Thyroid gland (tissue), 4 donors: ENCODE data around the gene CACNA1E. TPM values are rescaled to one million over a fixed set of nuclear protein-coding genes. Genes with fewer than 3 reads are reported as not detected.

Experiments used
- DNase-seq, 2 donors: peaks; one replicate each; pipeline ENCODE4 v3.0.0-alpha.2; 2019
- H3K27ac ChIP-seq, 3 donors: fragments of 200-600 bp; sonication (generic); 1 replicate in 2 of 3; 2 replicates in 1 of 3; pipeline ENCODE4 v1.5.1; 2016 to 2019; ENCODE audit warnings: mild to moderate bottlenecking in 1 of 3, moderate library complexity in 1 of 3
- H3K27me3 ChIP-seq: fragments of 200-600 bp; sonication (generic); one replicate; pipeline ENCODE4 v1.5.1; 2019
- H3K36me3 ChIP-seq, 2 donors: fragments of 200-600 bp; sonication (generic); one replicate each; pipeline ENCODE4 v1.5.1; 2016 to 2019
- H3K4me1 ChIP-seq, 2 donors: fragments of 200-600 bp; sonication (generic); one replicate each; pipeline ENCODE4 v1.5.1; 2017 to 2019
- H3K4me3 ChIP-seq, 3 donors: fragments of 200-600 bp; sonication (generic); replicated peaks in 1 of 3; 1 replicate in 2 of 3; 2 replicates in 1 of 3; pipeline ENCODE4 v1.5.1; 2016; ENCODE audit warnings: mild to moderate bottlenecking in 1 of 3
- H3K9me3 ChIP-seq: fragments of 200-600 bp; sonication (generic); one replicate; pipeline ENCODE4 v1.5.1; 2017
- POLR2A ChIP-seq, 2 donors: fragments of 450-650 bp; IDR thresholded peaks; one replicate each; pipeline ENCODE4 v1.6.1; 2017; ENCODE audit warnings: antibody characterized with exemption in 2 of 2, mild to moderate bottlenecking in 2 of 2, moderate library complexity in 1 of 2
- WGBS, 2 donors: methylation state at CpG; one replicate each; pipeline ENCODE4 v1.1.5; 2017; 5-methylcytosine and 5-hydroxymethylcytosine counted together
- intact Hi-C: fragments of 100-400 bp; cut with DNase I; formaldehyde crosslinking; loops from one replicate; pipeline ENCODE4 v1.15.1; 2023
- total RNA-seq, 4 donors: library from RNA; depleted of rRNA; stranded (reverse); fragments of >200 nt; gene quantifications; one replicate each; pipeline ENCODE4 v1.2.3, GENCODE V29; 2016
- TF ChIP-seq, protein P1 (sequence below), 6 experiments: fragments of 200-600 bp in 3 of 6; fragments of 450-650 bp in 3 of 6; sonication (generic) in 3 of 6; IDR thresholded peaks; one replicate each; pipeline ENCODE4 v1.5.1; 2016 to 2019; ENCODE audit warnings: antibody characterized with exemption in 6 of 6, mild to moderate bottlenecking in 2 of 6, inconsistent platforms in 1 of 6, moderate library complexity in 1 of 6

The CACNA1E gene
- total RNA-seq, 4 donors from 2014 or later = under 0.01 to 0.46 (median 0.15) TPM

DNA sequence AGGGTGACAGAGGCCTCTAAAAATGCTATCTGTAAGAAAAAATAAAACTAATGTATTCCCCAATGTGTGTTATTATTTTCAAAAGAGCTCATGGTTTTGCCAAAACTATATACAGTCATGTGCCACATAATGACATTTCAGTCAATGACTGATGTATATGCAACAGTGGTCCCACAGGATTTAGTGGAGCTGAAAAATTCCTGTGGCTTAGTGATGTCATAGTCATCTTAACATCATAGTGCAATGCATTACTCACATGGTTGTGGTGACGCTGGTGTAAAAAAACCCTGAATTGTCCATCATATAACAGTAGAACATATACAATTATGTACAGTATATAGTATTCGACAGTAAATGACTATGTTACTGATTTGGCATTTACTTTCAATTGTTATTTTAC lies 172.4 kb downstream of the CACNA1E start:
- no peak overlapping the region for H3K4me3 ChIP-seq
- DNase-seq = no peak
- no peak overlapping the region for H3K27ac ChIP-seq
- 87% methylated on average over 2 of the region's 2 CpGs for WGBS, 2 donors
- H3K4me1 ChIP-seq = no peaks in the 10 kb centered on the region
- no peaks in the 10 kb centered on the region for H3K36me3 ChIP-seq
- TF ChIP-seq POLR2A (IDR thresholded peaks at IDR 0.05) = no peak
- TF ChIP-seq, protein P1, sequence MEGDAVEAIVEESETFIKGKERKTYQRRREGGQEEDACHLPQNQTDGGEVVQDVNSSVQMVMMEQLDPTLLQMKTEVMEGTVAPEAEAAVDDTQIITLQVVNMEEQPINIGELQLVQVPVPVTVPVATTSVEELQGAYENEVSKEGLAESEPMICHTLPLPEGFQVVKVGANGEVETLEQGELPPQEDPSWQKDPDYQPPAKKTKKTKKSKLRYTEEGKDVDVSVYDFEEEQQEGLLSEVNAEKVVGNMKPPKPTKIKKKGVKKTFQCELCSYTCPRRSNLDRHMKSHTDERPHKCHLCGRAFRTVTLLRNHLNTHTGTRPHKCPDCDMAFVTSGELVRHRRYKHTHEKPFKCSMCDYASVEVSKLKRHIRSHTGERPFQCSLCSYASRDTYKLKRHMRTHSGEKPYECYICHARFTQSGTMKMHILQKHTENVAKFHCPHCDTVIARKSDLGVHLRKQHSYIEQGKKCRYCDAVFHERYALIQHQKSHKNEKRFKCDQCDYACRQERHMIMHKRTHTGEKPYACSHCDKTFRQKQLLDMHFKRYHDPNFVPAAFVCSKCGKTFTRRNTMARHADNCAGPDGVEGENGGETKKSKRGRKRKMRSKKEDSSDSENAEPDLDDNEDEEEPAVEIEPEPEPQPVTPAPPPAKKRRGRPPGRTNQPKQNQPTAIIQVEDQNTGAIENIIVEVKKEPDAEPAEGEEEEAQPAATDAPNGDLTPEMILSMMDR (IDR thresholded peaks at IDR 0.05) = no peak
- no peaks in the 10 kb centered on the region for H3K27me3 ChIP-seq
- H3K9me3 ChIP-seq = no peaks in the 10 kb centered on the region
- intact Hi-C loops = no loop called here

DNA sequence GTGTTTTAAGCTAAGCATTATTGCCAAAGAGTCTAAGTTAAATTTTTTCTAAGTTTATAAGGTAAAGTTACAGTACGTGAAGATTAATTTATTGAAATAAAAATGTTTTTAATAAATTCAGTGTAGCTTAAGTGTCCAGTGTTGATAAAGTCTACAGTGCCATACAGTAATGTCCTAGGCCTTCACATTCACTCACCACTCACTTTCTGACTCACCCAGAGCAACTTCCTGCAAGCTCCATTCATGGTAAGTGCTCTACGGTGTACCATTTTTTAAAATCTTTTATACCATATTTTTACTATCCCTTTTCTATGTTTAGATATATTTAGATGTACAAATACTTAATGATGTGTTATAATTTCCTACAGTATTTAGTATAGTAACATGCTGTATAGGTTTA lies 173.2 kb downstream of the CACNA1E start:
- intact Hi-C loops = no loop called here
- Histone ChIP-seq H3K27ac (no peak overlapping the region), H3K9me3 (no peaks in the 10 kb centered on the region), H3K27me3 (no peaks in the 10 kb centered on the region), H3K4me1 (no peaks in the 10 kb centered on the region), H3K4me3 (no peak overlapping the region), H3K36me3 (no peaks in the 10 kb centered on the region)
- TF ChIP-seq, protein P1 (IDR thresholded peaks at IDR 0.05) = no peak
- no peak for TF ChIP-seq POLR2A (IDR thresholded peaks at IDR 0.05)
- no peak for DNase-seq
- WGBS, 2 donors = 40 to 85% methylated on average over 2 of the region's 2 CpGs

DNA sequence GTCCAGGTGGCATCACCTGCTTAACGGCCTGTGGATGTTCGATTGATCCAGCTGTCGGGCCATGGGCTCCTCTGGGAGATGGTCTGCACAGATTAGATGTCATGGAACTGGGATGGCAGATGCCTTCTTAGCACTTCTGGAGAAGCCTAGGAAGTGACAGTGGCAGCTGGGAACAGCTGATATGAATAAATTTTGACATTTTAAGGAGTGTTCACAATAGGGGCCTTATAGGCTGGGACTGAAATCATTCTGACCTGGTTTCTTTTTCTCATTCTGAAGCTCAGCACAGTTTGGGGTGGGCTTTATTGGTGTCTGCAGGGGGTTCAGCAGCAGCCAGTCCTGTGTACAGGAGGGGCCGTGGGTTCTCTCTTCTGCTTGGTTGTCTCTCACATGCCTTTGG lies 175.3 kb downstream of the CACNA1E start:
- Histone ChIP-seq H3K9me3 (no peaks in the 10 kb centered on the region), H3K4me3 (no peak overlapping the region), H3K36me3 (no peaks in the 10 kb centered on the region), H3K4me1 (no peaks in the 10 kb centered on the region), H3K27me3 (no peaks in the 10 kb centered on the region), H3K27ac (no peak overlapping the region)
- 94 to 95% methylated on average over 4 of the region's 4 CpGs for WGBS, 2 donors
- intact Hi-C loops = no loop called here
- no peak for DNase-seq
- TF ChIP-seq, protein P1 (IDR thresholded peaks at IDR 0.05) = no peak
- no peak for TF ChIP-seq POLR2A (IDR thresholded peaks at IDR 0.05)

DNA sequence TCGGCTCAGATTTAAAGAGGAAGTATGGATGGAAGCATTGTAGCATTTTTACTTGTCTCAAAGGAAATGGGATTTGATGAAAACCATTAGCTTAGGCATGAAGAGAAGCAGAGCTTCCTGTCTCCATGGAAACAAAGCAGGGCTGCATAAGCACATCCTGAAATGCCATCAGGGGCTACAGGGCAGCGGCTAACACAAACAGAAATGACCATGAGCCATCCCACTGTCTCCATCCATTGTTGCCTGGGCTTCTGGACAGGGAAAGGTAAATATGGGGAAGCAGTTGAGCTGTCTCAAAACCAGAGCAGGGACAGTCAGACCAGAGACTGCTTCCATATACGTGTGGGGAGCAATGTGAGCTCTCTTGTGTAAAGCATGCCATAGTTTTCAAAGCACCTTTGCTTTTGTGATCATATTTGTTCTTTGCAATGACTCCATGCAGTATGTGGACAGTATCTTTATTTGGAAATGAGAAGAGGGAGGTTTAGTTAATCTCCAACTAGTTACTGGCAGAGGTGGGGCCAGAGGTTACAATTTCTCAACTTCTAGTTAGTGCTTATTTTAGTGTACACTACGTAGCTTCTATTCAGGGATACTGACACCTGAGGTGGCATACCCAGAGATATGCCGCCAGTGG lies 176.1 kb downstream of the CACNA1E start:
- Histone ChIP-seq H3K4me1 (no peaks in the 10 kb centered on the region), H3K36me3 (no peaks in the 10 kb centered on the region), H3K4me3 (no peak overlapping the region), H3K9me3 (no peaks in the 10 kb centered on the region), H3K27ac (no peak overlapping the region), H3K27me3 (no peaks in the 10 kb centered on the region)
- DNase-seq = no peak
- intact Hi-C loops = no loop called here
- TF ChIP-seq POLR2A (IDR thresholded peaks at IDR 0.05) = no peak
- TF ChIP-seq, protein P1 (IDR thresholded peaks at IDR 0.05) = no peak
- WGBS, 2 donors = 64% methylated on average over 5 of the region's 5 CpGs

DNA sequence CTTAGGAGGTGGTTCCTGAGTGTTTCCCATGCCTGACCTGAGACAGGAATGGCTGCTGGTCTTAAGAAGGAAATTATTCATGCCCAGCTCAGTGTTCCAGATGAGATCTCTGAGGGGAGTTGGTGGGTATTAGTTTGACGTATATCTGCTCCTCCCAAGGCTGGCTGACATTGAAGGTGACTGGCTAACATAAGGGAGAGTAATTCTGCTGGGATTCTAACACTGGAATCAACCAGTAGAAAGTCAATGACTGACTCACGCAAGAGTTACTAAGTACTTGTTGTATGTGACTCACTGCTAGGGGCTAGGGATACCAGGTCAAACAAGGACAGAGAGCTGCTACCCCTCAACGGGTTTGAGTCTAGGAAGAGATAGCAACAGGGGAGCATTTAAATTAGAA lies 177.3 kb downstream of the CACNA1E start:
- DNase-seq = no peak
- WGBS, 2 donors = 78 to 95% methylated on average over 3 of the region's 3 CpGs
- TF ChIP-seq, protein P1 (IDR thresholded peaks at IDR 0.05) = no peak
- TF ChIP-seq POLR2A (IDR thresholded peaks at IDR 0.05) = no peak

More for the DNA sequence above, 177.3 kb downstream of the CACNA1E start:
- Histone ChIP-seq H3K4me1 (no peaks in the 10 kb centered on the region), H3K36me3 (no peaks in the 10 kb centered on the region), H3K9me3 (no peaks in the 10 kb centered on the region), H3K27me3 (no peaks in the 10 kb centered on the region), H3K27ac (no peak overlapping the region), H3K4me3 (no peak overlapping the region)
- intact Hi-C loops = no loop called here
